Caki2 (cell line): ENCODE data around the gene ENAH. TPM values are rescaled to one million over a fixed set of nuclear protein-coding genes. Genes with fewer than 3 reads are reported as not detected.

Experiments
- DNase-seq: peaks from one replicate; pipeline ENCODE4 v3.0.0-alpha.2; 2015; ENCODE audit warnings: low read depth
- in situ Hi-C: cut with HindIII; loops from 2 replicates; pipeline ENCODE4 v1.10.0; 2016; ENCODE audit warnings: low sequenced_read_pairs, low pct_unique_long_range_greater_than_20kb, mixed read lengths
- total RNA-seq: library from RNA; depleted of rRNA; stranded (reverse); fragments of >200 nt; shearing (Covaris generic); gene quantifications from 2 replicates; pipeline ENCODE4 v1.2.3, GENCODE V29; 2014; ENCODE audit warnings: low replicate concordance

The ENAH gene
- total RNA-seq, 1 experiment from 2014 or later: 69.6 TPM

- DNase-seq: no peak
- in situ Hi-C loops: no loop called here
Measured at GRCh38 chr1:225461533-225462428, 191.1 kb downstream of the ENAH start.

- in situ Hi-C loops: no loop called here
- peak; percentile 76 for DNase-seq
Measured at GRCh38 chr1:225460737-225461532, 192.0 kb downstream of the ENAH start.

- DNase-seq: no peak
- in situ Hi-C loops: no loop called here
Measured at GRCh38 chr1:225460021-225460736, 192.7 kb downstream of the ENAH start.

- DNase-seq: no peak
- in situ Hi-C loops: no loop called here
Measured at GRCh38 chr1:225458222-225458631, 194.7 kb downstream of the ENAH start.

- DNase-seq: peak; percentile 91
- in situ Hi-C loops: no loop called here
Measured at GRCh38 chr1:225454733-225455132, 198.2 kb downstream of the ENAH start.

- in situ Hi-C loops: no loop called here
- no peak for DNase-seq
Measured at GRCh38 chr1:225453797-225454648, 198.9 kb downstream of the ENAH start.

- in situ Hi-C loops: no loop called here
Measured at GRCh38 chr1:225451840-225452515, 200.9 kb downstream of the ENAH start.

GRCh38 chr1:225451340-225451739 lies 201.6 kb downstream of the ENAH start:
- DNase-seq: no peak
- in situ Hi-C loops: no loop called here

More at GRCh38 chr1:225451840-225452515, 200.9 kb downstream of the ENAH start:
- DNase-seq: no peak

GRCh38 chr1:225450491-225451191 lies 202.3 kb downstream of the ENAH start:
- DNase-seq: no peak
- in situ Hi-C loops: no loop called here

GRCh38 chr1:225449774-225450173 lies 203.1 kb downstream of the ENAH start:
- in situ Hi-C loops: no loop called here
- DNase-seq: no peak

GRCh38 chr1:225449261-225449660 lies 203.7 kb downstream of the ENAH start:
- in situ Hi-C loops: no loop called here
- peak; percentile 94 for DNase-seq

- in situ Hi-C loops: no loop called here
- DNase-seq: no peak
Measured at GRCh38 chr1:225448146-225448805, 204.6 kb downstream of the ENAH start.

- in situ Hi-C loops: no loop called here
- DNase-seq: no peak
Measured at GRCh38 chr1:225447650-225448089, 205.3 kb downstream of the ENAH start.

- no peak for DNase-seq
- in situ Hi-C loops: no loop called here
Measured at GRCh38 chr1:225446981-225447615, 205.8 kb downstream of the ENAH start.

GRCh38 chr1:225446595-225446960 lies 206.3 kb downstream of the ENAH start:
- no peak for DNase-seq
- in situ Hi-C loops: no loop called here
